Measurements from ENCODE around the gene NKD1.
"Not testable (repeated sequence)": the region's sequence is repeated elsewhere in the genome, so short reads cannot be mapped to it uniquely, and the experiment has no call there.

DNA sequence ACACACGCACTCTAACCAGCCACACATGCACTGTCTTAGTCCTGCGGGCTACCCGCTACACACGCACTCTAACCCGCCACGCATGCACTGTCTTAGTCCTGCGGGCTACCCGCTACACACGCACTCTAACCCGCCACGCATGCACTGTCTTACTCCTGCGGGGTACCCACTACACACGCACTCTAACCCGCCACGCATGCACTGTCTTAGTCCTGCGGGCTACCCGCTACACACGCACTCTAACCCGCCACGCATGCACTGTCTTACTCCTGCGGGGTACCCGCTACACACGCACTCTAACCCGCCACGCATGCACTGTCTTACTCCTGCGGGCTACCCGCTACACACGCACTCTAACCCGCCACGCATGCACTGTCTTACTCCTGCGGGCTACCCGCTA is 31.2 kb downstream of the NKD1 start:
- TF ChIP-seq ARNT (IDR thresholded peaks at IDR 0.05); ZNF384 (IDR thresholded peaks at IDR 0.05); SUZ12 (IDR thresholded peaks at IDR 0.05); NFRKB (IDR thresholded peaks at IDR 0.05); BHLHE40 (IDR thresholded peaks at IDR 0.05; ENCODE audit: borderline replicate concordance); FOXA1 (IDR thresholded peaks at IDR 0.05); TARDBP (IDR thresholded peaks at IDR 0.05); FOXM1 (IDR thresholded peaks at IDR 0.05; ENCODE audit: borderline replicate concordance); HDGF (IDR thresholded peaks at IDR 0.05; ENCODE audit: borderline replicate concordance); ELF4 (IDR thresholded peaks at IDR 0.05): not testable (repeated sequence)
